Neural cell (in vitro differentiated cells): ENCODE measurements around the gene PPM1N.

ENCODE experiments used
- EP300 ChIP-seq: fragments of 450-650 bp; conservative IDR thresholded peaks from 2 replicates; pipeline ENCODE4 v1.6.1; 2014; ENCODE audit warnings: antibody characterized with exemption, mild to moderate bottlenecking, moderate library complexity; ENCODE audit not compliant: poor library complexity, severe bottlenecking
- EZH2 ChIP-seq: fragments of 200-600, 300-800 bp; shearing (Covaris generic), sonication (generic); IDR thresholded peaks from 2 replicates; pipeline ENCODE4 v1.6.1; 2014; ENCODE audit warnings: antibody characterized with exemption, low read length, borderline replicate concordance, mild to moderate bottlenecking; ENCODE audit not compliant: insufficient read depth, poor library complexity, severe bottlenecking
- MXI1 ChIP-seq: fragments of 450-650 bp; conservative IDR thresholded peaks from 2 replicates; pipeline ENCODE4 v1.6.1; 2014; ENCODE audit warnings: antibody characterized with exemption, mild to moderate bottlenecking; ENCODE audit not compliant: poor library complexity, severe bottlenecking
- POLR2AphosphoS5 ChIP-seq: IDR thresholded peaks from 2 replicates; pipeline ENCODE4 v1.6.1; 2012
- RAD21 ChIP-seq: fragments of 450-650 bp; conservative IDR thresholded peaks from 2 replicates; pipeline ENCODE4 v1.6.1; 2014; ENCODE audit warnings: antibody characterized with exemption, mild to moderate bottlenecking, moderate library complexity
- SMC3 ChIP-seq: fragments of 450-650 bp; conservative IDR thresholded peaks from 2 replicates; pipeline ENCODE4 v1.6.1; 2014; ENCODE audit warnings: antibody characterized with exemption, mild to moderate bottlenecking, moderate library complexity; ENCODE audit not compliant: poor library complexity
- TF ChIP-seq, protein P1 (sequence below): fragments of 450-650 bp; IDR thresholded peaks from 2 replicates; pipeline ENCODE4 v1.5.1; 2014; ENCODE audit warnings: antibody characterized with exemption, mild to moderate bottlenecking, moderate library complexity; ENCODE audit not compliant: poor library complexity, severe bottlenecking
- TF ChIP-seq, protein P2 (sequence below): IDR thresholded peaks from 2 replicates; pipeline ENCODE4 v1.6.1; 2012; ENCODE audit warnings: borderline replicate concordance

DNA sequence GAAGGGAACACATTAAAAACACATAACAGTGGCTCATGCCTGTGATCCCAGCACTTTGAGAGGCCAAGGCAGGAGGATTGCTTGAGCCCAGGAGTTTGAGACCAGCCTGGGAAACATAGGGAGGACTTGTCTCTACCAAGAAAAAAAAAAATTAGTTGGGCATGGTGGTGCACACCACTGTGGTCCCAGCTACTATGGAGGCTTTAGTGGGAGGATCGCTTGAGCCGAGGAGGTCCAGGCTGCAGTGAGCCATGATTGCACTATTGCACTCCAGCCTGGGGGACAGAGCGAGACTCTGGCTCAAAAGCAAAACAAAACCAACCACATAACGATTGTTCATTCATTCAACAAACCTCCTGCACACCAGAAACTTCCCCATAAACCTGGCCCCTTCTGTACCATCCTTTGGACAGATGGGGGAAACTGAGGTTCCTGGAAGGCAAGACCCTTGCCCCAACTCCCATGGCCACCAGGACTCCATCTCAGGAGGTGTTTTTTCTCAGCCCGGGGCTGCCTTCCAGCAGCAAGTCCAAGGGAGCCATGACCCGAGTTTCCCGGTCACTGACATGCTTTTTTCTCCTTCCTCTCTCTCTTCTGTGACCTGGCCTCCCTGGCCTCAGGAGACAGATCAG, 26.2 kb upstream of the PPM1N start:
- TF ChIP-seq, protein P1, sequence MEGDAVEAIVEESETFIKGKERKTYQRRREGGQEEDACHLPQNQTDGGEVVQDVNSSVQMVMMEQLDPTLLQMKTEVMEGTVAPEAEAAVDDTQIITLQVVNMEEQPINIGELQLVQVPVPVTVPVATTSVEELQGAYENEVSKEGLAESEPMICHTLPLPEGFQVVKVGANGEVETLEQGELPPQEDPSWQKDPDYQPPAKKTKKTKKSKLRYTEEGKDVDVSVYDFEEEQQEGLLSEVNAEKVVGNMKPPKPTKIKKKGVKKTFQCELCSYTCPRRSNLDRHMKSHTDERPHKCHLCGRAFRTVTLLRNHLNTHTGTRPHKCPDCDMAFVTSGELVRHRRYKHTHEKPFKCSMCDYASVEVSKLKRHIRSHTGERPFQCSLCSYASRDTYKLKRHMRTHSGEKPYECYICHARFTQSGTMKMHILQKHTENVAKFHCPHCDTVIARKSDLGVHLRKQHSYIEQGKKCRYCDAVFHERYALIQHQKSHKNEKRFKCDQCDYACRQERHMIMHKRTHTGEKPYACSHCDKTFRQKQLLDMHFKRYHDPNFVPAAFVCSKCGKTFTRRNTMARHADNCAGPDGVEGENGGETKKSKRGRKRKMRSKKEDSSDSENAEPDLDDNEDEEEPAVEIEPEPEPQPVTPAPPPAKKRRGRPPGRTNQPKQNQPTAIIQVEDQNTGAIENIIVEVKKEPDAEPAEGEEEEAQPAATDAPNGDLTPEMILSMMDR = no peak
- TF ChIP-seq POLR2AphosphoS5 (no peak), EZH2 (no peak), SMC3 (no peak), MXI1 (no peak), EP300 (no peak), RAD21 (no peak)
- TF ChIP-seq, protein P2, sequence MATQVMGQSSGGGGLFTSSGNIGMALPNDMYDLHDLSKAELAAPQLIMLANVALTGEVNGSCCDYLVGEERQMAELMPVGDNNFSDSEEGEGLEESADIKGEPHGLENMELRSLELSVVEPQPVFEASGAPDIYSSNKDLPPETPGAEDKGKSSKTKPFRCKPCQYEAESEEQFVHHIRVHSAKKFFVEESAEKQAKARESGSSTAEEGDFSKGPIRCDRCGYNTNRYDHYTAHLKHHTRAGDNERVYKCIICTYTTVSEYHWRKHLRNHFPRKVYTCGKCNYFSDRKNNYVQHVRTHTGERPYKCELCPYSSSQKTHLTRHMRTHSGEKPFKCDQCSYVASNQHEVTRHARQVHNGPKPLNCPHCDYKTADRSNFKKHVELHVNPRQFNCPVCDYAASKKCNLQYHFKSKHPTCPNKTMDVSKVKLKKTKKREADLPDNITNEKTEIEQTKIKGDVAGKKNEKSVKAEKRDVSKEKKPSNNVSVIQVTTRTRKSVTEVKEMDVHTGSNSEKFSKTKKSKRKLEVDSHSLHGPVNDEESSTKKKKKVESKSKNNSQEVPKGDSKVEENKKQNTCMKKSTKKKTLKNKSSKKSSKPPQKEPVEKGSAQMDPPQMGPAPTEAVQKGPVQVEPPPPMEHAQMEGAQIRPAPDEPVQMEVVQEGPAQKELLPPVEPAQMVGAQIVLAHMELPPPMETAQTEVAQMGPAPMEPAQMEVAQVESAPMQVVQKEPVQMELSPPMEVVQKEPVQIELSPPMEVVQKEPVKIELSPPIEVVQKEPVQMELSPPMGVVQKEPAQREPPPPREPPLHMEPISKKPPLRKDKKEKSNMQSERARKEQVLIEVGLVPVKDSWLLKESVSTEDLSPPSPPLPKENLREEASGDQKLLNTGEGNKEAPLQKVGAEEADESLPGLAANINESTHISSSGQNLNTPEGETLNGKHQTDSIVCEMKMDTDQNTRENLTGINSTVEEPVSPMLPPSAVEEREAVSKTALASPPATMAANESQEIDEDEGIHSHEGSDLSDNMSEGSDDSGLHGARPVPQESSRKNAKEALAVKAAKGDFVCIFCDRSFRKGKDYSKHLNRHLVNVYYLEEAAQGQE = no peak
